Panc1 (cell line): Measurements from ENCODE around the gene ATG16L2. TPM values are rescaled to one million over a fixed set of nuclear protein-coding genes. Genes with fewer than 3 reads are reported as not detected.

Experiments
- ATAC-seq: fragments of 200-7000 bp; cut with Tn5 transposase; 2 replicates; pipeline ENCODE4 v1.9.1; 2020; ENCODE audit warnings: mild to moderate bottlenecking, moderate library complexity
- BruUV-seq: library from RNA; stranded (reverse); fragments of 400-500 nt; replicated peaks from 2 replicates; lab custom pipeline; 2021; lab: Mats Ljungman, UMichigan
- CTCF ChIA-PET: fragments of 300-600 bp; sonication (Branson Sonifier 250); formaldehyde crosslinking; loops from one replicate; lab custom pipeline; 2022; ENCODE audit warnings: antibody characterized with exemption; lab: Charles Lee
- POLR2A ChIA-PET: fragments of 300-600 bp; sonication (Branson Sonifier 250); formaldehyde crosslinking; loops from one replicate; lab custom pipeline; 2022; ENCODE audit warnings: antibody characterized with exemption; lab: Charles Lee
- DNase-seq: peaks from one replicate; pipeline ENCODE4 v3.0.0-alpha.2; 2010; ENCODE audit warnings: low read depth, low spot score
- H3K27ac ChIP-seq: 2 replicates; pipeline ENCODE4 v1.5.1; 2011; ENCODE audit warnings: mild to moderate bottlenecking, low read length, inconsistent platforms
- H3K27me3 ChIP-seq: fragments of 200-500 bp; sonication (Bioruptor generic); 2 replicates; pipeline ENCODE4 v1.6.0; 2014; ENCODE audit warnings: low read length, inconsistent platforms; ENCODE audit not compliant: control insufficient read depth, insufficient read depth
- H3K36me3 ChIP-seq: fragments of 200-500 bp; sonication (Bioruptor generic); 2 replicates; pipeline ENCODE4 v1.5.1; 2014; ENCODE audit warnings: inconsistent platforms, mild to moderate bottlenecking, low read length, moderate library complexity; ENCODE audit not compliant: control insufficient read depth, insufficient read depth
- H3K4me1 ChIP-seq: 2 replicates; pipeline ENCODE4 v1.5.1; 2011; ENCODE audit warnings: inconsistent platforms, mild to moderate bottlenecking, low read length, moderate library complexity; ENCODE audit not compliant: control insufficient read depth, insufficient read depth
- H3K4me3 ChIP-seq, 2 experiments: 2 replicates each; pipeline ENCODE4 v1.5.1; 2011 to 2012; ENCODE audit warnings: low read depth in 2 of 2, low read length in 2 of 2, mild to moderate bottlenecking in 2 of 2, inconsistent platforms in 1 of 2, moderate library complexity in 1 of 2
- H3K9me3 ChIP-seq: fragments of 200-500 bp; sonication (Bioruptor generic); 2 replicates; pipeline ENCODE4 v1.5.1; 2014; ENCODE audit warnings: low read depth, mild to moderate bottlenecking, inconsistent platforms, low read length, moderate library complexity; ENCODE audit not compliant: control insufficient read depth, insufficient read depth
- CTCF ChIP-seq: fragments of 450-650 bp; IDR thresholded peaks from 2 replicates; pipeline ENCODE4 v1.5.1; 2017; ENCODE audit warnings: mild to moderate bottlenecking
- POLR2AphosphoS5 ChIP-seq: IDR thresholded peaks from 2 replicates; pipeline ENCODE4 v1.6.1; 2012; ENCODE audit warnings: mild to moderate bottlenecking, low read depth, low read length, moderate library complexity
- REST ChIP-seq, 2 experiments: IDR thresholded peaks; 2 replicates each; pipeline ENCODE4 v1.6.1; 2011 to 2012; ENCODE audit warnings: low read depth in 2 of 2, control low read depth in 1 of 2, low read length in 1 of 2, mild to moderate bottlenecking in 1 of 2, moderate library complexity in 1 of 2; ENCODE audit not compliant: insufficient read depth in 1 of 2
- SIN3A ChIP-seq: IDR thresholded peaks from 2 replicates; pipeline ENCODE4 v1.6.1; 2012; ENCODE audit warnings: low read depth, mild to moderate bottlenecking, low read length, moderate library complexity, borderline replicate concordance; ENCODE audit not compliant: insufficient read depth
- TCF7L2 ChIP-seq: IDR thresholded peaks from 2 replicates; pipeline ENCODE4 v1.6.1; 2011; ENCODE audit warnings: mild to moderate bottlenecking, low read depth, low read length, inconsistent platforms
- in situ Hi-C: cut with HindIII; loops from 2 replicates; pipeline ENCODE4 v1.10.0; 2016; ENCODE audit warnings: low sequenced_read_pairs, low pct_unique_long_range_greater_than_20kb
- intact Hi-C: fragments of 100-400 bp; cut with micrococcal nuclease; formaldehyde crosslinking; loops from one replicate; pipeline ENCODE4 v1.10.0; 2022; ENCODE audit not compliant: unreplicated experiment
- total RNA-seq: library from RNA; stranded (reverse); gene quantifications from one replicate; pipeline ENCODE4 v1.2.1, GENCODE V29; 2021; ENCODE audit not compliant: unreplicated experiment

The ATG16L2 gene
- total RNA-seq, 1 experiment from 2014 or later = 14.6 TPM

GRCh38 chr11:72841397-72841796 is 27.2 kb downstream of the ATG16L2 start:
- no peaks in the 10 kb centered on the region for H3K27me3 ChIP-seq
- H3K4me1 ChIP-seq = no peaks in the 10 kb centered on the region
- H3K9me3 ChIP-seq = no peaks in the 10 kb centered on the region
- DNase-seq (no peak), ATAC-seq (no peak)
- in situ Hi-C loops = no loop called here
- ChIA-PET POLR2A (interaction anchor here (0.7 kb wide), 1 partner anchor 114 kb away, joined by 3 read pairs; no protein-coding TSS in a partner anchor), CTCF (no interaction called here)
- BruUV-seq = no TSS peak
- no peak overlapping the region for H3K27ac ChIP-seq
- no peak overlapping the region for H3K4me3 ChIP-seq
- H3K36me3 ChIP-seq = no peaks in the 10 kb centered on the region
- intact Hi-C loops = no loop called here
- no peak for TF ChIP-seq POLR2AphosphoS5
- no peak for TF ChIP-seq CTCF
- TF ChIP-seq SIN3A = no peak
- no peak for TF ChIP-seq REST (IDR thresholded peaks at IDR 0.05; ENCODE audit: insufficient read depth in 1 of 2, low read depth in 2 of 2, low read length in 1 of 2)

GRCh38 chr11:72842126-72842525 is 27.9 kb downstream of the ATG16L2 start:
- intact Hi-C loops = no loop called here

More at GRCh38 chr11:72842126-72842525, 27.9 kb downstream of the ATG16L2 start:
- Histone ChIP-seq H3K9me3 (no peaks in the 10 kb centered on the region), H3K4me3 (no peak overlapping the region), H3K36me3 (no peaks in the 10 kb centered on the region), H3K27ac (no peak overlapping the region), H3K4me1 (no peaks in the 10 kb centered on the region), H3K27me3 (no peaks in the 10 kb centered on the region)
- POLR2A ChIA-PET = no interaction called here
- ATAC-seq = no peak
- DNase-seq = no peak
- in situ Hi-C loops = no loop called here
- TF ChIP-seq SIN3A (no peak), REST (IDR thresholded peaks at IDR 0.05; ENCODE audit: insufficient read depth in 1 of 2, low read depth in 2 of 2, low read length in 1 of 2) (no peak), TCF7L2 (no peak), POLR2AphosphoS5 (no peak), CTCF (no peak)
- BruUV-seq = no TSS peak
- CTCF ChIA-PET = no interaction called here
